Measurements from ENCODE around the gene GRAMD1A. TPM values are rescaled to one million over a fixed set of nuclear protein-coding genes. Genes with fewer than 3 reads are reported as not detected.
A peak's percentile ranks its signal among the peaks of the same experiment; 100 is the strongest.

GRAMD1A gene
- total RNA-seq, 1 donor: 23.3 TPM

DNA sequence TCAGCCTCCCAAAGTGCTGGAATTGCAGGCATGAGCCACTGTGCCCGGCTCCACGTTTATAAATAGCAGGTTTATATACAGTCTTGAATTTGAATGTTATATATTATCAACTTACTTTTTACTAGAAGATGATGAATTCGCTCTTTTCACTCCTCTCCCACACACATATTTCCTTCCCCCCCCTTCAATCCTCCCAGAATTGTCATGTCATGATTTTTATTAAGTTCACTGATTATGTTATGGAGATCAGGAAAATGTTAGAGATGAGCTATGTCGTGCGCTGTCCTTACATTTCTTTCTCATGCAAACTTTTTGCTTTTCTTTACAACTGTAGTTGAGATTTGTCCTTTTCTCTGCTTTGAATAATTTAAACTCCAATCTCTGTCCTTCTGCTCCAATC is 17.8 kb upstream of the GRAMD1A start:
- DNase-seq (ENCODE audit: low read depth): no peak
- TF ChIP-seq, protein P1, sequence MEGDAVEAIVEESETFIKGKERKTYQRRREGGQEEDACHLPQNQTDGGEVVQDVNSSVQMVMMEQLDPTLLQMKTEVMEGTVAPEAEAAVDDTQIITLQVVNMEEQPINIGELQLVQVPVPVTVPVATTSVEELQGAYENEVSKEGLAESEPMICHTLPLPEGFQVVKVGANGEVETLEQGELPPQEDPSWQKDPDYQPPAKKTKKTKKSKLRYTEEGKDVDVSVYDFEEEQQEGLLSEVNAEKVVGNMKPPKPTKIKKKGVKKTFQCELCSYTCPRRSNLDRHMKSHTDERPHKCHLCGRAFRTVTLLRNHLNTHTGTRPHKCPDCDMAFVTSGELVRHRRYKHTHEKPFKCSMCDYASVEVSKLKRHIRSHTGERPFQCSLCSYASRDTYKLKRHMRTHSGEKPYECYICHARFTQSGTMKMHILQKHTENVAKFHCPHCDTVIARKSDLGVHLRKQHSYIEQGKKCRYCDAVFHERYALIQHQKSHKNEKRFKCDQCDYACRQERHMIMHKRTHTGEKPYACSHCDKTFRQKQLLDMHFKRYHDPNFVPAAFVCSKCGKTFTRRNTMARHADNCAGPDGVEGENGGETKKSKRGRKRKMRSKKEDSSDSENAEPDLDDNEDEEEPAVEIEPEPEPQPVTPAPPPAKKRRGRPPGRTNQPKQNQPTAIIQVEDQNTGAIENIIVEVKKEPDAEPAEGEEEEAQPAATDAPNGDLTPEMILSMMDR (IDR thresholded peaks at IDR 0.05; ENCODE audit: insufficient read depth, low read depth, low read length): no peak

DNA sequence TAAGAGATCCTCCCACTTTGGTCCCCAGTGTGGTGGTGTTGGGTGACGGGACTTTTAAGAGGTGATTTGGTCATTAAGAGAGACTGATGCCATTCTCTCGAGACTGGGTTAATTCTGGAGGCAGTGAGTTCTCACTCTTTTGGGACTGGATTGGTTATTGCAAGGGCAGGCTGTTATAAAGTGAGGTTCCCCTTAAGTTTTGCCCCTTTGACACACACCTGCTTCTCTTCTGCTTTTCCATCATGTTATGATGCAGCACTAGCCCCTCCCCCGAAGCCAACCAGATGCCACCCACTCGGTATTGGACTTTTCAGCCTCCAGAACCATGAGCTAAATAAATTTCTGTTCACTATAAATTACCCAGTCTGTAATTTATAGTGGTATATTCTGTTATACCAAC is 16.3 kb upstream of the GRAMD1A start:
- no peak overlapping the region for H3K4me3 ChIP-seq (ENCODE audit: low read depth, low read length)
- TF ChIP-seq, protein P1 (IDR thresholded peaks at IDR 0.05; ENCODE audit: insufficient read depth, low read depth, low read length): no peak
- DNase-seq (ENCODE audit: low read depth): no peak

More for the DNA sequence above, 17.8 kb upstream of the GRAMD1A start:
- no peak overlapping the region for H3K4me3 ChIP-seq (ENCODE audit: low read depth, low read length)

DNA sequence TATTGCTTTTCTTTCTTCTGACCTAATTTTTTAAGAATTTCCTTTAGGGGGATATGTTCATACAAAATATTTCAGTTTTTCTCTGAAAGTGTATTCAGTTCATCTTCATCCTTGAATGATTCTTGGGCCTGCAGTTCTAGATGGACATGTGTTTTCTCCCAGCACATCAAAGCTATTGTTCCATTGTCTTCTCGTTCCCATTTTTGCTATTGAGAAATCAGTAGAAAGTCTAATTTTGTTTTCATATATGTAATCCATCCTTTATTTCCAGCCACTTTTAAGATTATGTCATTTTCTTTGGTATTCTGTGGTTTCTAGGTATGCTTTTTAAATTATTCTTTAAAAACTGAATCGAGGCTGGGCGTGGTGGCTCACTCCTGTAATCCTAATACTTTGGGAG is 15.8 kb upstream of the GRAMD1A start:
- no peak overlapping the region for H3K4me3 ChIP-seq (ENCODE audit: low read depth, low read length)
- TF ChIP-seq, protein P1 (IDR thresholded peaks at IDR 0.05; ENCODE audit: insufficient read depth, low read depth, low read length): no peak
- DNase-seq (ENCODE audit: low read depth): no peak

DNA sequence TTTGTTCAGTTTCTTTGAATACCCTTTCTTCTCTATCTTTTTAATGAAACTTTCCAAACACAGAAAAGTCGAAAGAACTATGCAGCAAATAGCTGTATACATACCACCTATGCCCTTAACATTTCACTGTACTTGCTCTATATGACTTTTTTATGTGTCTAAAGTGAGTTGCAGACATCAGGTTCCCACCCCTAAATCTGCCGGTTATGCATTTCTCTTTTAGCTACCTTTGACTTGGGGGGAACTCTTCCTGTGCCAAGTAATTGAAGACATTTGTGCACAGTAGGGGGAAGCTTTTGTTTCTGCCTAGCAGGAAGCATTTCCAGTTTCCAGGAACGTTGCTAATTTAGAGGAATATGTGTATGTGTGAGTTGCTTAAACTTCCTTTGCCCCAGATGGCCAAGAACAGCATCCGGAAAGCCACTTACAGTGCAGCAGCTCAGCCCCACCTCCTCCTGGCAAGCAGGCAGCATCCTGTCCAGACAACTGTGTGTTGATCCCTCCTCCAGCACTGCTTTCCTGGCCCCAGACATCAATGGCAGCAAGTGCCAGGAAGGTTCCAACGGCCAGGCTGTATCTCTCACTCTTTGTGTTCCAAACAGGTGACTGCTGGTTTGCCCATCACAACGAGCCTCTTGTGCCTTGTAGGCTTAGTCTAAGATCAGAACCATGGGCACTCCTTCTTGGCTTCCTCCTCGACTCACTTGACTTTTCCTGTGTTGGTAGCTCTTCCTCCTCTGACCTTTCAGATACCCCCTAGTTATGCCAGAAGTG is 14.7 kb upstream of the GRAMD1A start:
- TF ChIP-seq, protein P1 (IDR thresholded peaks at IDR 0.05; ENCODE audit: insufficient read depth, low read depth, low read length): no peak
- peak; percentile 25 for DNase-seq (ENCODE audit: low read depth)
- H3K4me3 ChIP-seq (ENCODE audit: low read depth, low read length): no peak overlapping the region

- TF ChIP-seq, protein P1 (IDR thresholded peaks at IDR 0.05; ENCODE audit: insufficient read depth, low read depth, low read length): no peak
- no peak for DNase-seq (ENCODE audit: low read depth)
- no peak overlapping the region for H3K4me3 ChIP-seq (ENCODE audit: low read depth, low read length)
Measured at GRCh38 chr19:34988119-34988518, 12.0 kb upstream of the GRAMD1A start.

DNA sequence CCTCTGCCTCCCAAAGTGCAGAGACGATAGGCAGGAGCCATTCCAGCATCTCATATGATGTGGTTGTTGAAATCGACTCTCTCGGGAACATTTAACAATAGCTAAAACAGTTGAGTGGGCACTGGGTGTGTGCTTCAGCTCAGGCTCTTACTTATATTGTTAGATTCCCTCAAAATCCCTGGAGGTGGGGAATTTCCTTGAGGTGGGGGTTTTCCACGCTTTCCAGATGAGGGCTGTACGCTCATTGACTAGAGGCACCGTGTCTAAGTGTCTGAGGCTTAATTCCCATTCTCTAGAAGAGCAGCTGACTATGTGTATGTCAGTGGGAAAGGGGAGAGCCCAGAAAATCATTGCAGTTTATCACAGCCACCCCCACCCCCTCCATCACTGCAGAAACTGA is 10.8 kb upstream of the GRAMD1A start:
- DNase-seq (ENCODE audit: low read depth): no peak
- TF ChIP-seq, protein P1 (IDR thresholded peaks at IDR 0.05; ENCODE audit: insufficient read depth, low read depth, low read length): no peak
- H3K4me3 ChIP-seq (ENCODE audit: low read depth, low read length): no peak overlapping the region
